ENCODE data around the gene SYT7. TPM values are rescaled to one million over a fixed set of nuclear protein-coding genes. Genes with fewer than 3 reads are reported as not detected.

Gene SYT7
- total and polyA plus RNA-seq, 2 donors, result 0.14 to 1.3 TPM

DNA sequence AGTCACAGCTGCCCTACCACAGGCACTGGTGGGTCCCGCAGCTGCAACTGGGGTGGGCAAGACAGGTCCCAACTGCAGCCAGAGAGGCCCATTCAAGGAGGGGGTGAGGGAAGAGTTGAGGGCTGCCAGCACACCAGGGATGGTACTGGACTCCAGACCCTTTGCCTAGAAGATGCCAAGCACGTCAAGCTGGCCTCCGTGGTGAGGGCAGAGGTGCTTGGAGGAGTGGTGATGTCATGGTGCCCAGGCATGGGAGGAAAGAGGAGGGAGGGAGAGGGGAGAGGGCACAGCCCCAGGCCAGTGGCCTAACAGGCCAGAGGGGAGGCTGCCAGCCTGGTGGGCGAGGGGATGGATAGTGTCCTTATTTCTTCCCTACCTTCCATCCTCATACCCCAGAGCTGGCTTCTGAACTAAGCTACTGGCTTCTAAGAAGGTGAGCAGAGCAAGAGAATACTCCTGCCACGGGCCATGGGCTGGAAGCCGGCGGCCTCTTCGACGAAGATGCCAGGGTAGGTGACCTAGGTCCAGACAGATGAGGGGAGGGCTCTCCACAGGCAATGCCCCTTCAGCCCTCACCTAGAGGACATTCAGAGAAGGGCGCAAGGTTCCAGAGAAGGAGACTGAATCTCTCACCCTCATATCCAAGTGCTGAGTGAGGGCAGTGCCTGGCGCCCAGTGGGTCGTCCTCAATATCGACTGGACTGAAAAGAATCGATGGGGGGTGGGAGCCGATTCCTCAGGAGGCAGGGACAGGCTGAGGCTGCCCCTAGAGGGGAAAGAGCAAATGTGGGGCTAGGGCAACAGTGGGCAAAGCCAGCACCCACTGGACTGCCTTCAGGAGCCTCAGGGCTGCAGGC lies 1.8 kb downstream of the SYT7 start:
- peaks cover 0 to 5% of the 10 kb centered on the region in 2 donors for H3K4me1 ChIP-seq (ENCODE audit: control insufficient read depth in 2 of 2, insufficient read depth in 2 of 2, low read length in 2 of 2)
- 69% methylated on average over 15 of the region's 15 CpGs for WGBS
- no peak for DNase-seq (ENCODE audit: low read depth in 6 of 9, low spot score in 9 of 9)
- no peaks in the 10 kb centered on the region for H3K36me3 ChIP-seq (ENCODE audit: control insufficient read depth in 2 of 2, insufficient read depth in 2 of 2, low read length in 1 of 2)
- H3K4me3 ChIP-seq (ENCODE audit: low read length in 2 of 2), result no peak overlapping the region
- H3K27me3 ChIP-seq (ENCODE audit: control insufficient read depth in 2 of 2, insufficient read depth in 1 of 2, low read length in 1 of 2), result peaks cover 32 to 71% of the 10 kb centered on the region in 2 donors
- H3K9me3 ChIP-seq (ENCODE audit: control insufficient read depth in 2 of 2, insufficient read depth in 1 of 2, low read length in 1 of 2), result no peaks in the 10 kb centered on the region
- no peak overlapping the region for H3K27ac ChIP-seq (ENCODE audit: low read depth in 1 of 2, low read length in 1 of 2)

DNA sequence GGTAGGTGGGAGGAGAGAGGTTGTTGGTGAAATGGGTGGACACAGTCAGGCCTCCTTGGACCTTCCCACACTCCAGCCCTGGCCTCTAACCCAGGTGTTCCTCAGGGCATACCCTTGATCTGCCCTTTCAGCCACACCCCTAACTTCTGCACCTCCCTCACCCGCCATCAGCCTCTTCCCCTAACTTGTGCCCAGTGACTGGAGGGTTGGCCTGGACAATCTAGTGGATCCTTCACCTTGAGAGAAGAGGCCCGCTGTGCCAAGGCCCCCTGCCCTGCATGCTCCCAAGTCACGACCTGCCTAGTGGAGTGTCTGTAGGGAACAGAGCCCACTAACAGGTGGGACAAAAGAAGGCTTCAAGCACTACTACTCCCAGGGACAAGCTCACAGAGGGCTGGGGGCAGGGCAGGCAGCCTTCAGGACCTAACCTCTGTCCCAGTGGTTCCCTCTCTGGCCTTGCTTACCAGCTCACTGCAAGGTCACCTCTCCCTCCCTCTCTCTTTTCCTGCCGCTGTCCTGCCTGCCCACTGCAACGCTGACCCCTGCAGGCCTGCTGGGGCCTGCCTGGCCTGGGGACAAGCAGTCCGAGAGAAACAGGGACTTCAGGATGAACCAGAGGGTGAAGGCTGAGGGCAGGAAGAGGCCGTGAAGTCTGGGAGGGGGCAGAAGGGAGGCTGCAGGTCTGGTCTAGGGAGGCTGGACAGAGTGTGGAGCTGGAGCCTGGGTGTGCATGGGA lies 3.3 kb downstream of the SYT7 start:
- Histone ChIP-seq H3K27me3 (ENCODE audit: control insufficient read depth in 2 of 2, insufficient read depth in 1 of 2, low read length in 1 of 2) (peaks cover 32 to 67% of the 10 kb centered on the region in 2 donors), H3K27ac (ENCODE audit: low read depth in 1 of 2, low read length in 1 of 2) (no peak overlapping the region), H3K4me3 (ENCODE audit: low read length in 2 of 2) (no peak overlapping the region), H3K4me1 (ENCODE audit: control insufficient read depth in 2 of 2, insufficient read depth in 2 of 2, low read length in 2 of 2) (peaks cover 0 to 5% of the 10 kb centered on the region in 2 donors), H3K36me3 (ENCODE audit: control insufficient read depth in 2 of 2, insufficient read depth in 2 of 2, low read length in 1 of 2) (no peaks in the 10 kb centered on the region), H3K9me3 (ENCODE audit: control insufficient read depth in 2 of 2, insufficient read depth in 1 of 2, low read length in 1 of 2) (no peaks in the 10 kb centered on the region)
- WGBS, result 88% methylated on average over 7 of the region's 7 CpGs
- DNase-seq (ENCODE audit: low read depth in 6 of 9, low spot score in 9 of 9), result no peak

GRCh38 chr11:61575886-61576861 lies 4.7 kb downstream of the SYT7 start:
- Histone ChIP-seq H3K9me3 (ENCODE audit: control insufficient read depth in 2 of 2, insufficient read depth in 1 of 2, low read length in 1 of 2) (no peaks in the 10 kb centered on the region), H3K27ac (ENCODE audit: low read depth in 1 of 2, low read length in 1 of 2) (no peak overlapping the region), H3K4me1 (ENCODE audit: control insufficient read depth in 2 of 2, insufficient read depth in 2 of 2, low read length in 2 of 2) (peaks cover 0 to 5% of the 10 kb centered on the region in 2 donors), H3K36me3 (ENCODE audit: control insufficient read depth in 2 of 2, insufficient read depth in 2 of 2, low read length in 1 of 2) (no peaks in the 10 kb centered on the region), H3K27me3 (ENCODE audit: control insufficient read depth in 2 of 2, insufficient read depth in 1 of 2, low read length in 1 of 2) (peaks cover 21 to 56% of the 10 kb centered on the region in 2 donors), H3K4me3 (ENCODE audit: low read length in 2 of 2) (no peak overlapping the region)
- WGBS, result 89% methylated on average over 20 of the region's 20 CpGs
- DNase-seq (ENCODE audit: low read depth in 6 of 9, low spot score in 9 of 9), result no peak

DNA sequence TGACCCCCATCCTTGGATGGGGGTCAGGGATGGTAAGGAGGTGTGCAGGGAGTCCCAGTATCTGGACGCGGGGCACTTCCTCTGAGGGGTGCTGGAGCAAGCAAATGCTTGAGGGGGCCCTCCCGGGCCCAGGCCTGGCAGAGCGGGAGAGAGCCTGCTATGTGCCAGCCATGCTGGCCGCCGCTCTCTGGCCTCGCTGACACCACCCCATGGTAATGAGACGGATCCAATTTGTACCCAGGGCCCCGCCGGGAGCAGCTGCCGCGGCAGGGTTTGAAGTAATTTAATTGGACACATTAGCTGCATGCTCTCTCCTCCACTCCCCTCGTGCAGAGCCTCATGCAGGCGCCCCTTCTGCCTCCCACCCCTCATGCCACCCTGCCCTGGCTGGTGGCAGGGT lies 6.3 kb downstream of the SYT7 start:
- Histone ChIP-seq H3K4me1 (ENCODE audit: control insufficient read depth in 2 of 2, insufficient read depth in 2 of 2, low read length in 2 of 2) (no peaks in the 10 kb centered on the region), H3K4me3 (ENCODE audit: low read length in 2 of 2) (no peak overlapping the region), H3K27ac (ENCODE audit: low read depth in 1 of 2, low read length in 1 of 2) (no peak overlapping the region), H3K36me3 (ENCODE audit: control insufficient read depth in 2 of 2, insufficient read depth in 2 of 2, low read length in 1 of 2) (no peaks in the 10 kb centered on the region), H3K27me3 (ENCODE audit: control insufficient read depth in 2 of 2, insufficient read depth in 1 of 2, low read length in 1 of 2) (peaks cover 9 to 54% of the 10 kb centered on the region in 2 donors), H3K9me3 (ENCODE audit: control insufficient read depth in 2 of 2, insufficient read depth in 1 of 2, low read length in 1 of 2) (no peaks in the 10 kb centered on the region)
- DNase-seq (ENCODE audit: low read depth in 6 of 9, low spot score in 9 of 9), result no peak
- 86% methylated on average over 14 of the region's 14 CpGs for WGBS

DNA sequence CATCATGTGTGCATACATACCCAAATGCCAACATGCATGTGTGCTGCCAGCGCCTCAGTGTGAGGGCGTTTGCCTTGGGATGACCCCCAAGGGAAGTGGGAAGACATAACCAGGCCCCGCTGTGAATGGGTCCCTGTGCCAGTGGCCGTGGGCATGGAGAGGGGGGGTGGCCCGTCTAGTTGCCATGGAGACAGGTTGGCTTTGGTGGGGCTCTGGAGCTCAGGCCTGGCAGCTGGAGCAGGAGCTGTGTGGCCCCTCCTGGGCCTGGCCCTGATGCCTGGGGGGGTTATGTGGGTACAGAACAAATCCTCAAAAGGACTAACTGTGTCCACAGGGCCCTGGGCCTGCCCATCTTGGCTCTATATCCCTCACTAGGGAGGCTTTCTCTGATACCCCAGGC lies 8.0 kb downstream of the SYT7 start:
- no peaks in the 10 kb centered on the region for H3K9me3 ChIP-seq (ENCODE audit: control insufficient read depth in 2 of 2, insufficient read depth in 1 of 2, low read length in 1 of 2)
- H3K36me3 ChIP-seq (ENCODE audit: control insufficient read depth in 2 of 2, insufficient read depth in 2 of 2, low read length in 1 of 2), result no peaks in the 10 kb centered on the region
- no peaks in the 10 kb centered on the region for H3K4me1 ChIP-seq (ENCODE audit: control insufficient read depth in 2 of 2, insufficient read depth in 2 of 2, low read length in 2 of 2)
- no peak for DNase-seq (ENCODE audit: low read depth in 6 of 9, low spot score in 9 of 9)
- H3K27ac ChIP-seq (ENCODE audit: low read depth in 1 of 2, low read length in 1 of 2), result no peak overlapping the region
- H3K27me3 ChIP-seq (ENCODE audit: control insufficient read depth in 2 of 2, insufficient read depth in 1 of 2, low read length in 1 of 2), result peaks cover 0 to 54% of the 10 kb centered on the region in 2 donors
- WGBS, result 76% methylated on average over 5 of the region's 5 CpGs
- H3K4me3 ChIP-seq (ENCODE audit: low read length in 2 of 2), result no peak overlapping the region

GRCh38 chr11:61571869-61572268 lies 9.0 kb downstream of the SYT7 start:
- H3K9me3 ChIP-seq (ENCODE audit: control insufficient read depth in 2 of 2, insufficient read depth in 1 of 2, low read length in 1 of 2), result no peaks in the 10 kb centered on the region

GRCh38 chr11:61571337-61571736 lies 9.5 kb downstream of the SYT7 start:
- Histone ChIP-seq H3K4me1 (ENCODE audit: control insufficient read depth in 2 of 2, insufficient read depth in 2 of 2, low read length in 2 of 2) (no peaks in the 10 kb centered on the region), H3K27me3 (ENCODE audit: control insufficient read depth in 2 of 2, insufficient read depth in 1 of 2, low read length in 1 of 2) (peaks cover 0 to 52% of the 10 kb centered on the region in 2 donors), H3K27ac (ENCODE audit: low read depth in 1 of 2, low read length in 1 of 2) (no peak overlapping the region), H3K36me3 (ENCODE audit: control insufficient read depth in 2 of 2, insufficient read depth in 2 of 2, low read length in 1 of 2) (no peaks in the 10 kb centered on the region), H3K4me3 (ENCODE audit: low read length in 2 of 2) (no peak overlapping the region), H3K9me3 (ENCODE audit: control insufficient read depth in 2 of 2, insufficient read depth in 1 of 2, low read length in 1 of 2) (no peaks in the 10 kb centered on the region)
- no peak for DNase-seq (ENCODE audit: low read depth in 6 of 9, low spot score in 9 of 9)
- WGBS, result 81% methylated on average over 9 of the region's 9 CpGs

More at GRCh38 chr11:61571869-61572268, 9.0 kb downstream of the SYT7 start:
- DNase-seq (ENCODE audit: low read depth in 6 of 9, low spot score in 9 of 9), result no peak
- H3K4me3 ChIP-seq (ENCODE audit: low read length in 2 of 2), result no peak overlapping the region
- H3K27ac ChIP-seq (ENCODE audit: low read depth in 1 of 2, low read length in 1 of 2), result no peak overlapping the region
- H3K36me3 ChIP-seq (ENCODE audit: control insufficient read depth in 2 of 2, insufficient read depth in 2 of 2, low read length in 1 of 2), result no peaks in the 10 kb centered on the region
- peaks cover 0 to 52% of the 10 kb centered on the region in 2 donors for H3K27me3 ChIP-seq (ENCODE audit: control insufficient read depth in 2 of 2, insufficient read depth in 1 of 2, low read length in 1 of 2)
- H3K4me1 ChIP-seq (ENCODE audit: control insufficient read depth in 2 of 2, insufficient read depth in 2 of 2, low read length in 2 of 2), result no peaks in the 10 kb centered on the region
- 79% methylated on average over 3 of the region's 3 CpGs for WGBS

- H3K9me3 ChIP-seq (ENCODE audit: control insufficient read depth in 2 of 2, insufficient read depth in 1 of 2, low read length in 1 of 2), result no peaks in the 10 kb centered on the region
- 67% methylated on average over 10 of the region's 10 CpGs for WGBS
- DNase-seq (ENCODE audit: low read depth in 6 of 9, low spot score in 9 of 9), result no peak
- no peaks in the 10 kb centered on the region for H3K36me3 ChIP-seq (ENCODE audit: control insufficient read depth in 2 of 2, insufficient read depth in 2 of 2, low read length in 1 of 2)
- peaks cover 0 to 51% of the 10 kb centered on the region in 2 donors for H3K27me3 ChIP-seq (ENCODE audit: control insufficient read depth in 2 of 2, insufficient read depth in 1 of 2, low read length in 1 of 2)
- no peak overlapping the region for H3K27ac ChIP-seq (ENCODE audit: low read depth in 1 of 2, low read length in 1 of 2)
- no peak overlapping the region for H3K4me3 ChIP-seq (ENCODE audit: low read length in 2 of 2)
- no peaks in the 10 kb centered on the region for H3K4me1 ChIP-seq (ENCODE audit: control insufficient read depth in 2 of 2, insufficient read depth in 2 of 2, low read length in 2 of 2)
These were observed 11.2 kb downstream of the SYT7 start for GRCh38 chr11:61569701-61570100.
